T-cell (primary cell): ENCODE results near the gene FIBCD1. TPM values are rescaled to one million over a fixed set of nuclear protein-coding genes. Genes with fewer than 3 reads are reported as not detected.

Experiments used
- ATAC-seq, 4 experiments: fragments of 200-7000 bp in 3 of 4; fragments of 150-1000 bp in 1 of 4; cut with Tn5 transposase; replicated peaks in 1 of 4; 1 replicate in 3 of 4; 2 replicates in 1 of 4; pipeline ENCODE4 v1.10.0; 2021; ENCODE audit warnings: moderate library complexity in 3 of 4, mild to moderate bottlenecking in 2 of 4, moderate number of reproducible peaks in 1 of 4
- CTCF ChIA-PET, 2 donors: fragments of 300-600 bp; sonication (Branson Sonifier 250); formaldehyde crosslinking; loops; one replicate each; lab custom pipeline; 2022; ENCODE audit warnings: antibody characterized with exemption in 2 of 2; lab: Charles Lee
- POLR2A ChIA-PET, 2 donors: fragments of 300-600 bp; sonication (Branson Sonifier 250); formaldehyde crosslinking; loops; one replicate each; lab custom pipeline; 2022; ENCODE audit warnings: antibody characterized with exemption in 2 of 2; lab: Charles Lee
- DNase-seq, 35 experiments: peaks; one replicate each; pipeline versions ENCODE4 v3.0.0 to v3.0.0-alpha.2; 2013 to 2023
- H3K27ac ChIP-seq: one replicate; pipeline ENCODE4 v1.5.1; 2013; ENCODE audit warnings: low read length
- H3K27me3 ChIP-seq, 2 experiments: replicated peaks in 1 of 2; 1 replicate in 1 of 2; 2 replicates in 1 of 2; pipeline versions ENCODE4 v1.6.1 to v1.7.0; 2013; ENCODE audit warnings: low read length in 1 of 2, mixed read lengths in 1 of 2; ENCODE audit not compliant: control insufficient read depth in 2 of 2, insufficient read depth in 2 of 2; ENCODE audit errors: extremely low read depth in 1 of 2
- H3K36me3 ChIP-seq, 2 donors: 1 replicate in 1 of 2; 2 replicates in 1 of 2; pipeline versions ENCODE4 v1.6.1 to v1.7.0; 2013; ENCODE audit warnings: low read length in 1 of 2; ENCODE audit not compliant: control insufficient read depth in 2 of 2, insufficient read depth in 1 of 2; ENCODE audit errors: extremely low read depth in 1 of 2
- H3K4me1 ChIP-seq, 2 experiments: 1 replicate in 1 of 2; 2 replicates in 1 of 2; pipeline versions ENCODE4 v1.6.1 to v1.7.0; 2013; ENCODE audit warnings: low read length in 2 of 2, mixed read lengths in 1 of 2; ENCODE audit not compliant: insufficient read depth in 2 of 2, control insufficient read depth in 1 of 2; ENCODE audit errors: extremely low read depth in 1 of 2
- H3K4me3 ChIP-seq, 2 donors: 1 replicate in 1 of 2; 2 replicates in 1 of 2; pipeline versions ENCODE4 v1.5.1 to v1.7.0; 2013; ENCODE audit warnings: mild to moderate bottlenecking in 2 of 2, low read length in 1 of 2, moderate library complexity in 1 of 2; ENCODE audit not compliant: control insufficient read depth in 1 of 2; ENCODE audit errors: extremely low read depth in 1 of 2
- H3K9me3 ChIP-seq: 2 replicates; pipeline ENCODE4 v1.7.0; 2013
- H3K27ac Mint-ChIP-seq, 2 donors: one replicate each; pipeline ENCODE4 v1.8.0; 2020 to 2021; ENCODE audit warnings: mild to moderate bottlenecking in 2 of 2, mixed read lengths in 2 of 2
- H3K27me3 Mint-ChIP-seq, 2 donors: one replicate each; pipeline ENCODE4 v1.8.0; 2021 to 2022; ENCODE audit warnings: mixed read lengths in 2 of 2
- H3K36me3 Mint-ChIP-seq: one replicate; pipeline ENCODE4 v1.8.0; 2021; ENCODE audit warnings: mixed read lengths
- H3K4me1 Mint-ChIP-seq, 3 donors: one replicate each; pipeline ENCODE4 v1.8.0; 2020 to 2022; ENCODE audit warnings: mixed read lengths in 3 of 3, mild to moderate bottlenecking in 1 of 3
- H3K4me3 Mint-ChIP-seq, 3 donors: one replicate each; pipeline ENCODE4 v1.8.0; 2020 to 2022; ENCODE audit warnings: mild to moderate bottlenecking in 3 of 3, mixed read lengths in 3 of 3, moderate library complexity in 3 of 3
- H3K9me3 Mint-ChIP-seq, 3 donors: one replicate each; pipeline ENCODE4 v1.8.0; 2020 to 2022; ENCODE audit warnings: mixed read lengths in 3 of 3
- WGBS: methylation state at CpG from one replicate; pipeline ENCODE4 v1.1.5; 2013; ENCODE audit warnings: missing lambda C conversion rate; ENCODE audit not compliant: insufficient coverage; 5-methylcytosine and 5-hydroxymethylcytosine counted together
- total RNA-seq, 35 experiments: library from RNA in 6 of 35; stranded (reverse) in 6 of 35; fragments of 120-200 nt in 1 of 35; gene quantifications; one replicate each; pipeline versions ENCODE4 v1.2.1 to v1.2.4 and lab custom pipeline; 2013 to 2026

FIBCD1 gene
- total RNA-seq, 5 donors from 2014 or later (not counting 1 experiment from before 2014, with no cell fraction given) = not detected

GRCh38 chr9:130934246-130934645 lies 4.8 kb downstream of the FIBCD1 start:
- no peak overlapping the region for H3K27ac ChIP-seq
- peaks cover 43 to 69% of the 10 kb centered on the region in 2 donors for H3K27me3 Mint-ChIP-seq
- peaks cover 0 to 2% of the 10 kb centered on the region in 2 experiments for H3K4me1 ChIP-seq
- no peak overlapping the region for H3K4me3 ChIP-seq
- H3K36me3 Mint-ChIP-seq = no peaks in the 10 kb centered on the region
- H3K36me3 ChIP-seq = no peaks in the 10 kb centered on the region
- ATAC-seq (no peak), DNase-seq (no peak)
- WGBS = 68% methylated on average over 11 of the region's 11 CpGs
- POLR2A ChIA-PET = no interaction called here
- H3K27ac Mint-ChIP-seq = no peak overlapping the region
- CTCF ChIA-PET = no interaction called here
- H3K4me1 Mint-ChIP-seq = peaks cover 0 to 12% (median 4%) of the 10 kb centered on the region in 3 donors
- no peaks in the 10 kb centered on the region for H3K9me3 ChIP-seq
- H3K4me3 Mint-ChIP-seq = no peak overlapping the region
- H3K9me3 Mint-ChIP-seq = no peaks in the 10 kb centered on the region
- peaks cover 10 to 75% of the 10 kb centered on the region in 2 experiments for H3K27me3 ChIP-seq

- Histone ChIP-seq H3K27ac (no peak overlapping the region), H3K36me3 (no peaks in the 10 kb centered on the region), H3K9me3 (no peaks in the 10 kb centered on the region), H3K27me3 (peaks cover 10 to 81% of the 10 kb centered on the region in 2 experiments), H3K4me1 (no peaks in the 10 kb centered on the region), H3K4me3 (no peak overlapping the region)
- ATAC-seq = no peak
- ChIA-PET CTCF (no interaction called here), POLR2A (no interaction called here)
- Mint-ChIP-seq H3K27me3 (peaks cover 43 to 67% of the 10 kb centered on the region in 2 donors), H3K27ac (no peak overlapping the region), H3K4me3 (no peak overlapping the region), H3K9me3 (no peaks in the 10 kb centered on the region), H3K36me3 (no peaks in the 10 kb centered on the region), H3K4me1 (peaks cover 0 to 10% (median 4%) of the 10 kb centered on the region in 3 donors)
- WGBS = 31% methylated on average over 17 of the region's 26 CpGs
- DNase-seq = no peak
Observed at GRCh38 chr9:130933114-130934046, 5.7 kb downstream of the FIBCD1 start.

- no peaks in the 10 kb centered on the region for H3K9me3 Mint-ChIP-seq
- Histone ChIP-seq H3K9me3 (no peaks in the 10 kb centered on the region), H3K27ac (no peak overlapping the region), H3K4me3 (no peak overlapping the region), H3K36me3 (no peaks in the 10 kb centered on the region), H3K27me3 (peaks cover 8 to 79% of the 10 kb centered on the region in 2 experiments), H3K4me1 (no peaks in the 10 kb centered on the region)
- POLR2A ChIA-PET = no interaction called here
- no peak for ATAC-seq
- no peak overlapping the region for H3K27ac Mint-ChIP-seq
- CTCF ChIA-PET = no interaction called here
- no peak overlapping the region for H3K4me3 Mint-ChIP-seq
- H3K27me3 Mint-ChIP-seq = peaks cover 43 to 65% of the 10 kb centered on the region in 2 donors
- 66% methylated on average over 17 of the region's 21 CpGs for WGBS
- no peaks in the 10 kb centered on the region for H3K36me3 Mint-ChIP-seq
- H3K4me1 Mint-ChIP-seq = peaks cover 0 to 6% (median 2%) of the 10 kb centered on the region in 3 donors
- DNase-seq = no peak
Observed at GRCh38 chr9:130932255-130933079, 6.6 kb downstream of the FIBCD1 start.

- H3K4me3 ChIP-seq = no peak overlapping the region
- ChIA-PET POLR2A (no interaction called here), CTCF (no interaction called here)
- H3K9me3 ChIP-seq = no peaks in the 10 kb centered on the region
- Mint-ChIP-seq H3K4me3 (no peak overlapping the region), H3K27me3 (peaks cover 35 to 57% of the 10 kb centered on the region in 2 donors), H3K4me1 (peaks cover 0 to 2% (median under 1%) of the 10 kb centered on the region in 3 donors), H3K9me3 (no peaks in the 10 kb centered on the region), H3K36me3 (no peaks in the 10 kb centered on the region), H3K27ac (no peak overlapping the region)
- no peaks in the 10 kb centered on the region for H3K4me1 ChIP-seq
- H3K27me3 ChIP-seq = peaks cover 3 to 71% of the 10 kb centered on the region in 2 experiments
- 83% methylated on average over 16 of the region's 20 CpGs for WGBS
- H3K36me3 ChIP-seq = no peaks in the 10 kb centered on the region
- DNase-seq = no peak
- H3K27ac ChIP-seq = no peak overlapping the region
- ATAC-seq = no peak
Observed at GRCh38 chr9:130931508-130932254, 7.4 kb downstream of the FIBCD1 start.

- Mint-ChIP-seq H3K36me3 (no peaks in the 10 kb centered on the region), H3K27me3 (peaks cover 29 to 49% of the 10 kb centered on the region in 2 donors), H3K4me1 (peaks cover 0 to 2% (median 0%) of the 10 kb centered on the region in 3 donors), H3K4me3 (no peak overlapping the region), H3K27ac (no peak overlapping the region), H3K9me3 (no peaks in the 10 kb centered on the region)
- H3K9me3 ChIP-seq = no peaks in the 10 kb centered on the region
- peaks cover 0 to 67% of the 10 kb centered on the region in 2 experiments for H3K27me3 ChIP-seq
- 89% methylated on average over 6 of the region's 15 CpGs for WGBS
- DNase-seq = no peak
- no peaks in the 10 kb centered on the region for H3K36me3 ChIP-seq
- CTCF ChIA-PET = no interaction called here
- no peak for ATAC-seq
- no peaks in the 10 kb centered on the region for H3K4me1 ChIP-seq
- POLR2A ChIA-PET = no interaction called here
- no peak overlapping the region for H3K27ac ChIP-seq
- H3K4me3 ChIP-seq = no peak overlapping the region
Observed at GRCh38 chr9:130930804-130931349, 8.2 kb downstream of the FIBCD1 start.
